GM21717 (cell line): ENCODE results near the gene CDK15.
"Not testable (repeated sequence)": the region's sequence is repeated elsewhere in the genome, so short reads cannot be mapped to it uniquely, and the experiment has no call there.

ENCODE experiments used
- ATAC-seq: cut with Tn5 transposase; IDR thresholded peaks from one replicate; pipeline ENCODE4 v1.9.1; 2021; ENCODE audit warnings: mild to moderate bottlenecking, moderate library complexity; ENCODE audit not compliant: unreplicated experiment

The CDK15 gene

GRCh38 chr2:201789395-201789794, 16.9 kb upstream of the CDK15 start:
- ATAC-seq = no peak

- ATAC-seq = no peak
Observed at GRCh38 chr2:201790291-201790690, 16.0 kb upstream of the CDK15 start.

GRCh38 chr2:201790989-201791388, 15.3 kb upstream of the CDK15 start:
- no peak for ATAC-seq

GRCh38 chr2:201793631-201794030, 12.7 kb upstream of the CDK15 start:
- ATAC-seq = no peak

GRCh38 chr2:201794294-201794693, 12.0 kb upstream of the CDK15 start:
- no peak for ATAC-seq

- ATAC-seq = no peak
Observed at GRCh38 chr2:201795607-201796477, 10.5 kb upstream of the CDK15 start.

- no peak for ATAC-seq
Observed at GRCh38 chr2:201796478-201796865, 9.9 kb upstream of the CDK15 start.

GRCh38 chr2:201797175-201797840, 9.0 kb upstream of the CDK15 start:
- ATAC-seq = no peak

GRCh38 chr2:201798252-201798913, 8.0 kb upstream of the CDK15 start:
- no peak for ATAC-seq

GRCh38 chr2:201798914-201799285, 7.4 kb upstream of the CDK15 start:
- not testable (repeated sequence) for ATAC-seq

- no peak for ATAC-seq
Observed at GRCh38 chr2:201807452-201807999, 1.2 kb downstream of the CDK15 start.

GRCh38 chr2:201808027-201808426, 1.7 kb downstream of the CDK15 start:
- no peak for ATAC-seq

- no peak for ATAC-seq
Observed at GRCh38 chr2:201809633-201810032, 3.3 kb downstream of the CDK15 start.

GRCh38 chr2:201810604-201811003, 4.3 kb downstream of the CDK15 start:
- not testable (repeated sequence) for ATAC-seq

GRCh38 chr2:201813996-201814760, 7.8 kb downstream of the CDK15 start:
- no peak for ATAC-seq

GRCh38 chr2:201816657-201817575, 10.6 kb downstream of the CDK15 start:
- ATAC-seq = no peak

- no peak for ATAC-seq
Observed at GRCh38 chr2:201820383-201821007, 14.2 kb downstream of the CDK15 start.

GRCh38 chr2:201821080-201821479, 14.7 kb downstream of the CDK15 start:
- ATAC-seq = no peak

- no peak for ATAC-seq
Observed at GRCh38 chr2:201824212-201824611, 17.9 kb downstream of the CDK15 start.
